Lower leg skin (tissue), 3 donors: ENCODE measurements around the gene CD7.

Source experiments
- POLR2A ChIP-seq, 2 donors: fragments of 450-650 bp; IDR thresholded peaks; one replicate each; pipeline ENCODE4 v1.6.1; 2016 to 2017; ENCODE audit warnings: antibody characterized with exemption in 2 of 2, mild to moderate bottlenecking in 1 of 2, moderate library complexity in 1 of 2
- TF ChIP-seq, protein P1 (sequence below), 3 donors: fragments of 450-650 bp; IDR thresholded peaks; one replicate each; pipeline ENCODE4 v1.5.1; 2016; ENCODE audit warnings: antibody characterized with exemption in 3 of 3, mild to moderate bottlenecking in 3 of 3, moderate library complexity in 2 of 3

DNA sequence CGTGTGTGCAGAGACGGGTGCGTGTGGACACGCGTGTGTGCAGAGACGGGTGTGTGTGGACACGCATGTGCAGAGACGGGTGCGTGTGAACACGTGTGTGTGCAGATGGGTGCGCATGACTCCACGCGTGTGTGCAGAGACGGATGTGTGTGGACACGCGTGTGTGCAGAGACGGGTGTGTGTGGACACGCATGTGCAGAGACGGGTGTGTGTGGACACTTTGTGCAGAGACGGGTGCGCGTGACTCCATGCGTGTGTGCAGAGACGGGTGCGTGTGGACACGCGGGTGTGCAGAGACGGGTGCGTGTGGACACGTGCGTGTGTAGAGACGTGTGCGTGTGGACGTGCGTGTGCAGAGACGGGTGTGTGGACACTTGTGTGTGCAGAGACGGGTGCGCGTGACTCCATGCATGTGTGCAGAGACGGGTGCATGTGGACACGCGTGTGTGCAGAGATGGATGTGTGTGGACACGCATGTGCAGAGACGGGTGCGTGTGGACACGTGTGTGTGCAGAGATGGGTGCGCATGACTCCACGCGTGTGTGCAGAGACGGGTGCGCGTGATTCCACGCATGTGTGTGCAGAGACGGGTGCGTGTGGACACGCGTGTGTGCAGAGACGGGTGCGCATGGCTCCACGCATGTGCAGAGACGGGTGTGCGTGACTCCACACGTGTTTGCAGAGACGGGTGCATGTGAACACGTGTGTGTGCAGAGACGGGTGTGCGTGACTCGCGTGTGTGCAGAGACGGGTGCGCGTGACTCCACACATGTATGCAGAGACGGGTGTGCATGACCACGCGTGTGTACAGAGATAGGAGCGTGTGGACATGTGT lies 1.6 kb upstream of the CD7 start:
- TF ChIP-seq, protein P1, sequence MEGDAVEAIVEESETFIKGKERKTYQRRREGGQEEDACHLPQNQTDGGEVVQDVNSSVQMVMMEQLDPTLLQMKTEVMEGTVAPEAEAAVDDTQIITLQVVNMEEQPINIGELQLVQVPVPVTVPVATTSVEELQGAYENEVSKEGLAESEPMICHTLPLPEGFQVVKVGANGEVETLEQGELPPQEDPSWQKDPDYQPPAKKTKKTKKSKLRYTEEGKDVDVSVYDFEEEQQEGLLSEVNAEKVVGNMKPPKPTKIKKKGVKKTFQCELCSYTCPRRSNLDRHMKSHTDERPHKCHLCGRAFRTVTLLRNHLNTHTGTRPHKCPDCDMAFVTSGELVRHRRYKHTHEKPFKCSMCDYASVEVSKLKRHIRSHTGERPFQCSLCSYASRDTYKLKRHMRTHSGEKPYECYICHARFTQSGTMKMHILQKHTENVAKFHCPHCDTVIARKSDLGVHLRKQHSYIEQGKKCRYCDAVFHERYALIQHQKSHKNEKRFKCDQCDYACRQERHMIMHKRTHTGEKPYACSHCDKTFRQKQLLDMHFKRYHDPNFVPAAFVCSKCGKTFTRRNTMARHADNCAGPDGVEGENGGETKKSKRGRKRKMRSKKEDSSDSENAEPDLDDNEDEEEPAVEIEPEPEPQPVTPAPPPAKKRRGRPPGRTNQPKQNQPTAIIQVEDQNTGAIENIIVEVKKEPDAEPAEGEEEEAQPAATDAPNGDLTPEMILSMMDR (IDR thresholded peaks at IDR 0.05), result no peak
- TF ChIP-seq POLR2A (IDR thresholded peaks at IDR 0.05), result no peak
